ENCODE data around the gene NUMA1. TPM values are rescaled to one million over a fixed set of nuclear protein-coding genes. Genes with fewer than 3 reads are reported as not detected.

Gene NUMA1
- total and polyA plus RNA-seq, 2 of the 8 experiments (the other 6 are each of a cell fraction or from before 2014, with no cell fraction given) = 101 to 107 TPM

- Histone ChIP-seq H3K9ac (replicated peaks in 1 of 4; ENCODE audit: extremely low read depth in 1 of 4, low read depth in 3 of 4, low read length in 3 of 4) (no peak overlapping the region), H3K27me3 (replicated peaks in 1 of 4; ENCODE audit: control insufficient read depth in 3 of 4, extremely low read depth in 1 of 4, insufficient read depth in 3 of 4, low read length in 3 of 4) (no peaks in the 10 kb centered on the region), H4K5ac (ENCODE audit: insufficient read length, low read depth, low read length) (no peak overlapping the region), H3K9me3 (ENCODE audit: insufficient read depth in 2 of 2, low read depth in 1 of 2, low read length in 1 of 2) (no peaks in the 10 kb centered on the region), H3K4me1 (replicated peaks in 1 of 4; ENCODE audit: control insufficient read depth in 3 of 4, insufficient read depth in 4 of 4, low read length in 3 of 4) (no peaks in the 10 kb centered on the region), H3K79me2 (ENCODE audit: control insufficient read depth in 1 of 2, insufficient read depth in 2 of 2, low read length in 2 of 2) (no peaks in the 10 kb centered on the region; a peak in 1 of 4 replicates), H2BK5ac (ENCODE audit: low read depth, low read length) (no peak overlapping the region), H4K91ac (replicated peaks; ENCODE audit: insufficient read length, low read length) (no peak overlapping the region), H3K4me2 (ENCODE audit: insufficient read depth in 1 of 2, low read depth in 2 of 2, low read length in 2 of 2) (no peak overlapping the region), H3K4ac (replicated peaks; ENCODE audit: insufficient read length, low read depth, low read length) (no peak overlapping the region), H3K79me1 (ENCODE audit: low read depth, low read length) (no peaks in the 10 kb centered on the region), H3K4me3 (ENCODE audit: extremely low read depth in 1 of 4, insufficient read depth in 2 of 4, low read depth in 3 of 4, low read length in 4 of 4) (no peak overlapping the region), H3K23me2 (ENCODE audit: low read depth, low read length) (no peaks in the 10 kb centered on the region), H2BK12ac (ENCODE audit: low read depth, low read length) (no peak overlapping the region), H3K18ac (ENCODE audit: extremely low read depth, low read length) (no peak overlapping the region), H2BK15ac (ENCODE audit: low read length) (no peak overlapping the region), H3K14ac (ENCODE audit: insufficient read length) (no peak overlapping the region), H4K20me1 (replicated peaks in 1 of 2; ENCODE audit: control insufficient read depth in 1 of 2, insufficient read depth in 2 of 2, low read length in 2 of 2) (peaks cover 17 to 18% of the 10 kb centered on the region in 2 experiments), H2AK5ac (ENCODE audit: low read depth, low read length) (no peak overlapping the region), H2AFZ (ENCODE audit: low read length) (no peak overlapping the region), H4K8ac (ENCODE audit: extremely low read depth, insufficient read depth, low read length) (no peak overlapping the region), H3K27ac (ENCODE audit: low read depth, low read length) (no peak overlapping the region), H3K36me3 (ENCODE audit: control insufficient read depth in 2 of 4, insufficient read depth in 4 of 4, low read length in 3 of 4) (peaks cover 16 to 33% (median 21%) of the 10 kb centered on the region in 4 experiments), H2BK120ac (replicated peaks; ENCODE audit: low read depth, low read length) (no peak overlapping the region), H3K56ac (replicated peaks; ENCODE audit: insufficient read length, low read depth, low read length) (no peak overlapping the region), H2BK20ac (ENCODE audit: low read length) (no peak overlapping the region), H3K23ac (ENCODE audit: insufficient read length) (no peak overlapping the region)
- FAIRE-seq (no peak), DNase-seq (ENCODE audit: low read depth in 1 of 2, low spot score in 2 of 2) (no peak)
- ChIA-PET CTCF (ENCODE audit: partially characterized antibody) (interaction anchor here (0.6 to 3.7 kb wide), 4 partner anchors 9 to 22 kb away, joined by 3 to 18 read pairs (median 13); no protein-coding TSS in a partner anchor), POLR2A (ENCODE audit: partially characterized antibody) (interaction anchor here (0.7 to 1.8 kb wide), 5 partner anchors 8 to 223 kb away, joined by 3 to 6 read pairs (median 4); no protein-coding TSS in a partner anchor)
- WGBS, 2 experiments (ENCODE audit: extremely low coverage in 1 of 2, insufficient coverage in 1 of 2, insufficient read length in 1 of 2, insufficient replicate concordance in 2 of 2, low coverage in 1 of 2, low lambda C conversion rate in 2 of 2, missing lambda C conversion rate in 1 of 2) = 91% methylated on average over 8 of the region's 8 CpGs; no CpG with 5 or more reads in 1 of the 2 experiments
- TF ChIP-seq JUND (IDR thresholded peaks at IDR 0.05; ENCODE audit: low read length) = no peak
- no peak for TF ChIP-seq BCL11A (IDR thresholded peaks at IDR 0.05; ENCODE audit: low read depth in 2 of 2, low read length in 2 of 2)
- no peak for TF ChIP-seq POU5F1 (IDR thresholded peaks at IDR 0.05; ENCODE audit: low read depth, low read length)
- no peak for TF ChIP-seq TAF7 (optimal IDR thresholded peaks at IDR 0.05; ENCODE audit: borderline replicate concordance, low read depth, low read length)
- TF ChIP-seq BACH1 (IDR thresholded peaks at IDR 0.05; ENCODE audit: low read length) = no peak
- TF ChIP-seq CHD1 (IDR thresholded peaks at IDR 0.05; ENCODE audit: low read depth, low read length) = no peak
- TF ChIP-seq MAFK (IDR thresholded peaks at IDR 0.05; ENCODE audit: low read depth, low read length) = no peak
- no peak for TF ChIP-seq KDM1A (IDR thresholded peaks at IDR 0.05; ENCODE audit: borderline replicate concordance, low read length)
- no peak for TF ChIP-seq JUN (IDR thresholded peaks at IDR 0.05; ENCODE audit: low read depth, low read length)
- TF ChIP-seq TEAD4 (IDR thresholded peaks at IDR 0.05; ENCODE audit: low read depth, low read length) = no peak
- TF ChIP-seq EP300 (IDR thresholded peaks at IDR 0.05; ENCODE audit: borderline replicate concordance in 1 of 2, low read depth in 2 of 2, low read length in 2 of 2) = no peak
- TF ChIP-seq SIN3A (conservative IDR thresholded peaks at IDR 0.05 in 1 of 2, IDR thresholded peaks at IDR 0.05 in 1 of 2; ENCODE audit: low read depth in 1 of 2, low read length in 2 of 2) = no peak
These were observed 80.5 kb downstream of the NUMA1 start for GRCh38 chr11:71999798-72000197.
